HG03439 (cell line): ENCODE data around the gene NANS.
"Not testable (repeated sequence)": the region's sequence is repeated elsewhere in the genome, so short reads cannot be mapped to it uniquely, and the experiment has no call there.

Experiments
- ATAC-seq: cut with Tn5 transposase; IDR thresholded peaks from one replicate; pipeline ENCODE4 v1.9.1; 2021; ENCODE audit warnings: mild to moderate bottlenecking, moderate library complexity; ENCODE audit not compliant: unreplicated experiment

Gene NANS

GRCh38 chr9:98056269-98057137, at the start of gene NANS:
TSS of gene NANS (plus strand) at chr9:98056732. CDS start at chr9:98056809, 77 bp downstream.
- peak; percentile 92 for ATAC-seq

GRCh38 chr9:98007251-98007928, 49.1 kb upstream of the NANS start:
- ATAC-seq, result no peak

GRCh38 chr9:98008764-98009163, 47.8 kb upstream of the NANS start:
- no peak for ATAC-seq

GRCh38 chr9:98009437-98009836, 47.1 kb upstream of the NANS start:
- no peak for ATAC-seq

GRCh38 chr9:98009936-98010335, 46.6 kb upstream of the NANS start:
- no peak for ATAC-seq

- ATAC-seq, result peak; percentile 79
Measured at GRCh38 chr9:98010445-98010844, 46.1 kb upstream of the NANS start.

- ATAC-seq, result no peak
Measured at GRCh38 chr9:98011122-98011521, 45.4 kb upstream of the NANS start.

- no peak for ATAC-seq
Measured at GRCh38 chr9:98016137-98016680, 40.3 kb upstream of the NANS start.

GRCh38 chr9:98017306-98017705, 39.2 kb upstream of the NANS start:
- no peak for ATAC-seq

GRCh38 chr9:98018347-98018746, 38.2 kb upstream of the NANS start:
- ATAC-seq, result no peak

- no peak for ATAC-seq
Measured at GRCh38 chr9:98019098-98019497, 37.4 kb upstream of the NANS start.

- not testable (repeated sequence) for ATAC-seq
Measured at GRCh38 chr9:98019869-98020268, 36.7 kb upstream of the NANS start.

GRCh38 chr9:98020476-98021145, 35.9 kb upstream of the NANS start:
- no peak for ATAC-seq

GRCh38 chr9:98021306-98022040, 35.1 kb upstream of the NANS start:
- no peak for ATAC-seq

GRCh38 chr9:98022447-98022846, 34.1 kb upstream of the NANS start:
- ATAC-seq, result no peak

- no peak for ATAC-seq
Measured at GRCh38 chr9:98024702-98025101, 31.8 kb upstream of the NANS start.

GRCh38 chr9:98031169-98031568, 25.4 kb upstream of the NANS start:
- no peak for ATAC-seq

- ATAC-seq, result no peak
Measured at GRCh38 chr9:98031935-98032334, 24.6 kb upstream of the NANS start.

GRCh38 chr9:98034593-98035546, 21.7 kb upstream of the NANS start:
- ATAC-seq, result peak; percentile 48

GRCh38 chr9:98037357-98037756, 19.2 kb upstream of the NANS start:
- no peak for ATAC-seq
